Left lung (tissue), 10 donors: ENCODE results near the gene KCNA2. TPM values are rescaled to one million over a fixed set of nuclear protein-coding genes. Genes with fewer than 3 reads are reported as not detected.

Experiments
- ATAC-seq: fragments of 200-7000 bp; cut with Tn5 transposase; one replicate; pipeline ENCODE4 v1.9.1; 2020; ENCODE audit warnings: moderate library complexity
- DNase-seq, 4 donors: peaks; one replicate each; pipeline ENCODE4 v3.0.0-alpha.2; 2013 to 2020
- H3K27ac ChIP-seq, 2 donors: fragments of 200-600 bp; sonication (generic) in 1 of 2; one replicate each; pipeline versions ENCODE4 v1.5.0 to v1.8.0; 2020 to 2021
- H3K27me3 ChIP-seq, 2 donors: fragments of 200-600 bp; sonication (generic) in 1 of 2; one replicate each; pipeline versions ENCODE4 v1.5.0 to v1.8.0; 2020 to 2021
- H3K36me3 ChIP-seq, 2 donors: fragments of 200-600 bp; sonication (generic) in 1 of 2; one replicate each; pipeline versions ENCODE4 v1.5.0 to v1.8.0; 2020 to 2021
- H3K4me1 ChIP-seq, 2 donors: fragments of 200-600 bp; one replicate each; pipeline ENCODE4 v1.8.0; 2021
- H3K4me3 ChIP-seq, 2 donors: fragments of 200-600 bp; sonication (generic) in 1 of 2; one replicate each; pipeline versions ENCODE4 v1.5.0 to v1.8.0; 2020 to 2021; ENCODE audit warnings: mild to moderate bottlenecking in 1 of 2
- H3K9me3 ChIP-seq, 2 donors: fragments of 200-600 bp; sonication (generic) in 1 of 2; one replicate each; pipeline versions ENCODE4 v1.5.0 to v1.8.0; 2020 to 2021
- intact Hi-C, 2 donors: fragments of 100-400 bp; cut with DNase I; formaldehyde crosslinking; loops; one replicate each; pipeline versions ENCODE4 v1.11.2 to v1.14.2; 2022
- polyA plus RNA-seq, 6 donors: library from polyadenylated mRNA; unstranded; fragments of 120-200 nt; gene quantifications; one replicate each; pipeline ENCODE4 v1.2.1, GENCODE V29; 2013; ENCODE audit not compliant: insufficient read length in 6 of 6
- total RNA-seq, 2 donors: library from RNA; stranded (reverse); fragmentation: NEBNext Ultra II Directional; extraction: Animal tissue kit (Norgen Biotek cat#: 25700); gene quantifications; one replicate each; pipeline ENCODE4 v1.2.1, GENCODE V29; 2021
- TF ChIP-seq, protein P1 (sequence below), 2 donors: fragments of 200-600 bp; sonication (generic) in 1 of 2; IDR thresholded peaks; one replicate each; pipeline versions ENCODE4 v1.5.0 to v1.8.0; 2021; ENCODE audit warnings: antibody characterized with exemption in 2 of 2
- donor health status: DM: no; HTN: yes; CAD: no.
- donor health status: DM: no; HTN: no; CAD: no.

KCNA2 gene
- total and polyA plus RNA-seq, 8 donors, result 0.42 to 1.1 (median 0.72) TPM

DNA sequence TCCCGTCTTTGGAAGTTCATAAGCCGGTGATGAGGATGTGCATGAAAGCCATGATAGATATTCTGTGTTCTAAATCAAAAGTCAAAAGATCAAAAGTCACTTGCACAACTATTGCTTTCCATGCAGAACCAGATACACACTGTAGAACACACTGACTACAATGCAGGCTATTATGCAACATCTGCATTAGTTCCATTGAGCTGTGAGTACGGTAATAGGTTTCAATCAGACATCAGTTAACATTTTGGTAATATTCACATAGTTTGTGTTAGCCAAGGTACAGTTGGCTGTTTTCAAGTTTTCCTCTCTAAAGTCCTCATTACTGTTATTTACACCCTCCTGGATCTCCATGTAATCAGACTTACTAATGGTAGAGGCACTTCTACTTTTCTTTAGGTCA, 3.1 kb downstream of the KCNA2 start:
- TF ChIP-seq, protein P1, sequence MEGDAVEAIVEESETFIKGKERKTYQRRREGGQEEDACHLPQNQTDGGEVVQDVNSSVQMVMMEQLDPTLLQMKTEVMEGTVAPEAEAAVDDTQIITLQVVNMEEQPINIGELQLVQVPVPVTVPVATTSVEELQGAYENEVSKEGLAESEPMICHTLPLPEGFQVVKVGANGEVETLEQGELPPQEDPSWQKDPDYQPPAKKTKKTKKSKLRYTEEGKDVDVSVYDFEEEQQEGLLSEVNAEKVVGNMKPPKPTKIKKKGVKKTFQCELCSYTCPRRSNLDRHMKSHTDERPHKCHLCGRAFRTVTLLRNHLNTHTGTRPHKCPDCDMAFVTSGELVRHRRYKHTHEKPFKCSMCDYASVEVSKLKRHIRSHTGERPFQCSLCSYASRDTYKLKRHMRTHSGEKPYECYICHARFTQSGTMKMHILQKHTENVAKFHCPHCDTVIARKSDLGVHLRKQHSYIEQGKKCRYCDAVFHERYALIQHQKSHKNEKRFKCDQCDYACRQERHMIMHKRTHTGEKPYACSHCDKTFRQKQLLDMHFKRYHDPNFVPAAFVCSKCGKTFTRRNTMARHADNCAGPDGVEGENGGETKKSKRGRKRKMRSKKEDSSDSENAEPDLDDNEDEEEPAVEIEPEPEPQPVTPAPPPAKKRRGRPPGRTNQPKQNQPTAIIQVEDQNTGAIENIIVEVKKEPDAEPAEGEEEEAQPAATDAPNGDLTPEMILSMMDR (IDR thresholded peaks at IDR 0.05), result no peak
- Histone ChIP-seq H3K9me3 (no peaks in the 10 kb centered on the region), H3K27me3 (peaks cover 39 to 59% of the 10 kb centered on the region in 2 donors), H3K36me3 (no peaks in the 10 kb centered on the region), H3K27ac (no peak overlapping the region), H3K4me1 (peaks cover 12 to 24% of the 10 kb centered on the region in 2 donors), H3K4me3 (no peak overlapping the region)
- intact Hi-C loops, result no loop called here
- no peak for ATAC-seq
- DNase-seq, result no peak

DNA sequence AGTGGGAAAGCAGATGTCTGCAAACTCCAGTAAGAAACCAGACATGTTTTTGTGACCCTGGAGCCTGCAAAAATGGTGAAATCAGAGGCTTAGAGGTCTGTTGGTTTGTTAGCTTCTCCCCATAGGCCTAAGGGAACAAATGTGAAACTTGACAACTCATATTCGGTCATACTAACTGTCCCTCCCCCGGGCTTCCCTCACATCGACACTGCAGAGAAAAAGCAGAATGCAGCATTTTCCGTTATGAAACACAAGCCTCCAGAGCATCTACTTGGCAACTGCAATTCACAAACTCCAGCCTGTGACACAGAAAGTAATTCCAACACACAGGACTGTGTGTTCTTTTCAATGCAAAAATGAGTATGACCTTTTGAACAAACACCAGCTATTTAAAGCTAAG, 3.7 kb downstream of the KCNA2 start:
- ATAC-seq, result no peak
- DNase-seq, result no peak
- Histone ChIP-seq H3K27me3 (peaks cover 33 to 53% of the 10 kb centered on the region in 2 donors), H3K36me3 (no peaks in the 10 kb centered on the region), H3K4me3 (no peak overlapping the region), H3K4me1 (peaks cover 12 to 19% of the 10 kb centered on the region in 2 donors), H3K27ac (no peak overlapping the region), H3K9me3 (no peaks in the 10 kb centered on the region)
- intact Hi-C loops, result no loop called here
- TF ChIP-seq, protein P1 (IDR thresholded peaks at IDR 0.05), result no peak

GRCh38 chr1:110601332-110601731, 4.8 kb downstream of the KCNA2 start:
- intact Hi-C loops, result no loop called here
- Histone ChIP-seq H3K9me3 (no peaks in the 10 kb centered on the region), H3K4me1 (peaks cover 6 to 7% of the 10 kb centered on the region in 2 donors), H3K27me3 (peaks cover 22 to 44% of the 10 kb centered on the region in 2 donors), H3K4me3 (no peak overlapping the region), H3K27ac (no peak overlapping the region), H3K36me3 (no peaks in the 10 kb centered on the region)
- TF ChIP-seq, protein P1 (IDR thresholded peaks at IDR 0.05), result no peak
- ATAC-seq, result no peak
- DNase-seq, result no peak

DNA sequence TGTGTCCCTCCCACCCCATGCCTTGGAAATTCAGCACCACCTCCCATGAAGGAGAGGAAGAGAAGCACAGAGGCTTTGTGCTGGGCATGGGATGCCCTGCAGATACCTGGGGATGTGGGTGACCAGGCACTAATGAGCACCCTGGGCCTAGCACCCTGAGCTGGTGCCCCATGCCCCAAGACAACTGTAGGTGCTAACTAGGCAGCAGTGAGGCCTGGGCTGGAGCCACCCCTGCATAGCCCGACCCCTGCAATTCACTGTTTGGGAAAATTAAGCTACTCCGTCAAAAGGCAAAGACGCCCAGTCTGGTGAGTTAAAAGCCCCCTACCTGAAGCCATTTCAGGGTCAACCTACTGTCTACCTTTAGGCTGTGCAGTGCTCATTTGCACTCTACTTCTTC, 5.4 kb downstream of the KCNA2 start:
- DNase-seq (no peak), ATAC-seq (no peak)
- H3K4me3 ChIP-seq, result no peak overlapping the region
- H3K36me3 ChIP-seq, result no peaks in the 10 kb centered on the region
- intact Hi-C loops, result no loop called here
- no peak overlapping the region for H3K27ac ChIP-seq
- H3K4me1 ChIP-seq, result peaks cover 0 to 1% of the 10 kb centered on the region in 2 donors
- no peaks in the 10 kb centered on the region for H3K9me3 ChIP-seq
- TF ChIP-seq, protein P1 (IDR thresholded peaks at IDR 0.05), result no peak
- peaks cover 15 to 43% of the 10 kb centered on the region in 2 donors for H3K27me3 ChIP-seq

GRCh38 chr1:110597966-110598365, 8.2 kb downstream of the KCNA2 start:
- Histone ChIP-seq H3K36me3 (no peaks in the 10 kb centered on the region), H3K27me3 (peaks cover 0 to 15% of the 10 kb centered on the region in 2 donors), H3K27ac (no peak overlapping the region), H3K4me3 (no peak overlapping the region), H3K9me3 (no peaks in the 10 kb centered on the region), H3K4me1 (no peaks in the 10 kb centered on the region)
- no peak for ATAC-seq
- no peak for DNase-seq
- TF ChIP-seq, protein P1 (IDR thresholded peaks at IDR 0.05), result no peak
- intact Hi-C loops, result no loop called here
